Measurements from ENCODE around the gene COX19. TPM values are rescaled to one million over a fixed set of nuclear protein-coding genes. Genes with fewer than 3 reads are reported as not detected.

Gene COX19
- total RNA-seq, 1 experiment from 2014 or later = 14.0 TPM

DNA sequence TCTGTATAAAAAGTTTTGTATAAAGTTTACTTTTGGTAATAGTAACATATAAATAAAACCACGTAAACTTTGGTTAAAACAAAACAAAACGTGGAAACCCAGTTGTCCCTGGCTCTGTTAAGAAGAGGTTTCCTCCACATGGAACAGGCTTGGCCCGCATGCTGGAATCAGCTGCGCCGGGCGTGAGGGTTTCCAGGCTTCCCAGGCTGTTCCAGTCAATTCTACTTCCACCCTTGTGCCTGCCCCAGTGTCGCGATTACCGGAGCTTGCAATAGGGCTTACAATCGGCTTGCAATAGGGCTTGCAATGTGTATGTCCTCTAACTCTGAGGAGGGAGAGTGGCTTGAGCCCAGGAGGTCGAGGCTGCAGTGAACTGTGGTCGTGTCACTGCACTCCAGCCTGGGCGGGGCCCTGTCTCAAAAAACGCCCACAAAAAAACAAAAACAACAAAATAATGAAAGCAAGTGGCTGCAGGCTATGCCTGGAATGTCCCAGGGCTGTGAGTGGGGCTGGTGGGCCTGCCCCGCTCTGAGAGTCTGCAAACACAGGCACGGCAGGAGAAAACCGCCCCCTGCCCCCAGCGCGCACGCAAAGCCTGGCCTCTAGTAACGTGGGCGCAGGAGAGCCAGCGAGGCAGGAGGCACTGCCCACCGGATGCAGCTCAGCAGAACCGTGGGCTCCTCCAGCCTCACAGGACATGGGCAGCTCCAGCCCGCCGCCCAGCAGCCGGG lies 24.0 kb upstream of the COX19 start:
- TF ChIP-seq FOSL1 (IDR thresholded peaks at IDR 0.05; ENCODE audit: low read depth) (no peak), ZFX (IDR thresholded peaks at IDR 0.05) (no peak), ELF1 (IDR thresholded peaks at IDR 0.05; ENCODE audit: borderline replicate concordance, low read depth) (no peak), SP1 (IDR thresholded peaks at IDR 0.05; ENCODE audit: low read depth) (no peak), EGR1 (IDR thresholded peaks at IDR 0.05; ENCODE audit: low read depth) (no peak), MAX (IDR thresholded peaks at IDR 0.05) (no peak), YY1 (IDR thresholded peaks at IDR 0.05; ENCODE audit: extremely low read depth, insufficient replicate concordance, low read depth, low read length) (no peak), JUND (IDR thresholded peaks at IDR 0.05) (no peak), SIN3A (IDR thresholded peaks at IDR 0.05; ENCODE audit: low read depth) (no peak), EZH2 (IDR thresholded peaks at IDR 0.05) (no peak), SRF (IDR thresholded peaks at IDR 0.05; ENCODE audit: low read depth) (no peak), CEBPB (IDR thresholded peaks at IDR 0.05; ENCODE audit: low read depth) (no peak), CBX3 (IDR thresholded peaks at IDR 0.05; ENCODE audit: low read depth) (no peak), ZNF274 (IDR thresholded peaks at IDR 0.05; ENCODE audit: low read depth, low read length) (no peak), POLR2AphosphoS5 (IDR thresholded peaks at IDR 0.05; ENCODE audit: low read depth, low read length) (no peak), CTCF (IDR thresholded peaks at IDR 0.05 in 2 of 3, conservative IDR thresholded peaks at IDR 0.05 in 1 of 3; ENCODE audit: borderline replicate concordance in 1 of 3, insufficient read depth in 1 of 3, low read depth in 2 of 3, low read length in 2 of 3) (no peak)
- TF ChIP-seq, protein P1, sequence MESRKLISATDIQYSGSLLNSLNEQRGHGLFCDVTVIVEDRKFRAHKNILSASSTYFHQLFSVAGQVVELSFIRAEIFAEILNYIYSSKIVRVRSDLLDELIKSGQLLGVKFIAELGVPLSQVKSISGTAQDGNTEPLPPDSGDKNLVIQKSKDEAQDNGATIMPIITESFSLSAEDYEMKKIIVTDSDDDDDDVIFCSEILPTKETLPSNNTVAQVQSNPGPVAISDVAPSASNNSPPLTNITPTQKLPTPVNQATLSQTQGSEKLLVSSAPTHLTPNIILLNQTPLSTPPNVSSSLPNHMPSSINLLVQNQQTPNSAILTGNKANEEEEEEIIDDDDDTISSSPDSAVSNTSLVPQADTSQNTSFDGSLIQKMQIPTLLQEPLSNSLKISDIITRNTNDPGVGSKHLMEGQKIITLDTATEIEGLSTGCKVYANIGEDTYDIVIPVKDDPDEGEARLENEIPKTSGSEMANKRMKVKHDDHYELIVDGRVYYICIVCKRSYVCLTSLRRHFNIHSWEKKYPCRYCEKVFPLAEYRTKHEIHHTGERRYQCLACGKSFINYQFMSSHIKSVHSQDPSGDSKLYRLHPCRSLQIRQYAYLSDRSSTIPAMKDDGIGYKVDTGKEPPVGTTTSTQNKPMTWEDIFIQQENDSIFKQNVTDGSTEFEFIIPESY (IDR thresholded peaks at IDR 0.05; ENCODE audit: extremely low read depth, insufficient replicate concordance, low read length) = no peak
- TF ChIP-seq, protein P2, sequence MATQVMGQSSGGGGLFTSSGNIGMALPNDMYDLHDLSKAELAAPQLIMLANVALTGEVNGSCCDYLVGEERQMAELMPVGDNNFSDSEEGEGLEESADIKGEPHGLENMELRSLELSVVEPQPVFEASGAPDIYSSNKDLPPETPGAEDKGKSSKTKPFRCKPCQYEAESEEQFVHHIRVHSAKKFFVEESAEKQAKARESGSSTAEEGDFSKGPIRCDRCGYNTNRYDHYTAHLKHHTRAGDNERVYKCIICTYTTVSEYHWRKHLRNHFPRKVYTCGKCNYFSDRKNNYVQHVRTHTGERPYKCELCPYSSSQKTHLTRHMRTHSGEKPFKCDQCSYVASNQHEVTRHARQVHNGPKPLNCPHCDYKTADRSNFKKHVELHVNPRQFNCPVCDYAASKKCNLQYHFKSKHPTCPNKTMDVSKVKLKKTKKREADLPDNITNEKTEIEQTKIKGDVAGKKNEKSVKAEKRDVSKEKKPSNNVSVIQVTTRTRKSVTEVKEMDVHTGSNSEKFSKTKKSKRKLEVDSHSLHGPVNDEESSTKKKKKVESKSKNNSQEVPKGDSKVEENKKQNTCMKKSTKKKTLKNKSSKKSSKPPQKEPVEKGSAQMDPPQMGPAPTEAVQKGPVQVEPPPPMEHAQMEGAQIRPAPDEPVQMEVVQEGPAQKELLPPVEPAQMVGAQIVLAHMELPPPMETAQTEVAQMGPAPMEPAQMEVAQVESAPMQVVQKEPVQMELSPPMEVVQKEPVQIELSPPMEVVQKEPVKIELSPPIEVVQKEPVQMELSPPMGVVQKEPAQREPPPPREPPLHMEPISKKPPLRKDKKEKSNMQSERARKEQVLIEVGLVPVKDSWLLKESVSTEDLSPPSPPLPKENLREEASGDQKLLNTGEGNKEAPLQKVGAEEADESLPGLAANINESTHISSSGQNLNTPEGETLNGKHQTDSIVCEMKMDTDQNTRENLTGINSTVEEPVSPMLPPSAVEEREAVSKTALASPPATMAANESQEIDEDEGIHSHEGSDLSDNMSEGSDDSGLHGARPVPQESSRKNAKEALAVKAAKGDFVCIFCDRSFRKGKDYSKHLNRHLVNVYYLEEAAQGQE (IDR thresholded peaks at IDR 0.05; ENCODE audit: low read depth) = no peak
- Histone ChIP-seq H3K4me1 (ENCODE audit: control insufficient read depth in 1 of 2, insufficient read depth in 2 of 2, low read length in 2 of 2) (no peaks in the 10 kb centered on the region), H3K9me2 (ENCODE audit: insufficient read depth) (no peaks in the 10 kb centered on the region), H3K9me3 (ENCODE audit: control insufficient read depth in 1 of 2, insufficient read depth in 1 of 2, low read depth in 1 of 2, low read length in 2 of 2) (no peaks in the 10 kb centered on the region), H4K20me1 (ENCODE audit: insufficient read depth) (no peaks in the 10 kb centered on the region), H3K27ac (ENCODE audit: low read depth, low read length) (no peak overlapping the region), H3K4me3 (replicated peaks in 1 of 2; ENCODE audit: low read depth in 1 of 2, low read length in 2 of 2) (no peak overlapping the region), H3K4me2 (ENCODE audit: low read length) (no peak overlapping the region), H3K9ac (ENCODE audit: low read length) (no peak overlapping the region), H3K27me3 (ENCODE audit: insufficient read depth, low read length) (no peaks in the 10 kb centered on the region), H3K36me3 (ENCODE audit: control insufficient read depth in 1 of 2, insufficient read depth in 2 of 2, low read length in 2 of 2) (no peaks in the 10 kb centered on the region; a peak in 1 of 4 replicates), H3K79me2 (ENCODE audit: insufficient read depth, low read length) (no peaks in the 10 kb centered on the region), H2AFZ (ENCODE audit: low read depth, low read length, poor library complexity, severe bottlenecking) (no peak overlapping the region)
- DNase-seq (ENCODE audit: low read depth, low spot score) (no peak), ATAC-seq (no peak)
- ChIA-PET POLR2A (no interaction called here), RAD21 (ENCODE audit: low non-redundant PET in 1 of 2, low total read pairs in 2 of 2, uncharacterized antibody in 2 of 2, unreplicated experiment in 2 of 2) (no interaction called here), CTCF (no interaction called here)
- BruUV-seq (replicated peaks) = no TSS peak
- intact Hi-C loops (cut with micrococcal nuclease) = no loop called here

Data from HCT116 (cell line).